Thymus (tissue), 11 donors: ENCODE data around the gene HTR3E. TPM values are rescaled to one million over a fixed set of nuclear protein-coding genes. Genes with fewer than 3 reads are reported as not detected.

Experiments
- DNase-seq, 9 donors: peaks; one replicate each; pipeline ENCODE4 v3.0.0-alpha.2; 2013; ENCODE audit warnings: low spot score in 9 of 9, low read depth in 6 of 9, missing footprints in 1 of 9
- H3K27ac ChIP-seq, 2 donors: one replicate each; pipeline ENCODE4 v1.5.1; 2013; ENCODE audit warnings: control low read depth in 1 of 2, low read depth in 1 of 2, low read length in 1 of 2, mild to moderate bottlenecking in 1 of 2, moderate library complexity in 1 of 2
- H3K27me3 ChIP-seq, 2 donors: one replicate each; pipeline ENCODE4 v1.5.1; 2013; ENCODE audit warnings: low read length in 1 of 2; ENCODE audit not compliant: control insufficient read depth in 2 of 2, insufficient read depth in 1 of 2
- H3K36me3 ChIP-seq, 2 donors: one replicate each; pipeline ENCODE4 v1.5.1; 2013; ENCODE audit warnings: low read length in 1 of 2, mild to moderate bottlenecking in 1 of 2, moderate library complexity in 1 of 2; ENCODE audit not compliant: control insufficient read depth in 2 of 2, insufficient read depth in 2 of 2
- H3K4me1 ChIP-seq, 2 donors: one replicate each; pipeline ENCODE4 v1.5.1; 2013; ENCODE audit warnings: low read length in 2 of 2; ENCODE audit not compliant: control insufficient read depth in 2 of 2, insufficient read depth in 2 of 2
- H3K4me3 ChIP-seq, 2 donors: one replicate each; pipeline ENCODE4 v1.5.1; 2013; ENCODE audit warnings: low read length in 2 of 2, control low read depth in 1 of 2, mild to moderate bottlenecking in 1 of 2
- H3K9me3 ChIP-seq, 2 donors: one replicate each; pipeline ENCODE4 v1.5.1; 2013; ENCODE audit warnings: low read length in 1 of 2, mild to moderate bottlenecking in 1 of 2; ENCODE audit not compliant: control insufficient read depth in 2 of 2, insufficient read depth in 1 of 2
- WGBS: extraction: QIAGEN DNeasy Blood & Tissue Kit; methylation state at CpG from one replicate; pipeline ENCODE4 v1.1.7; 2013; 5-methylcytosine and 5-hydroxymethylcytosine counted together
- polyA plus RNA-seq: library from polyadenylated mRNA; stranded (reverse); fragments of 200-250 nt; gene quantifications from one replicate; pipeline ENCODE4 v1.2.3, GENCODE V29; 2013
- total RNA-seq: library from RNA; stranded (reverse); fragments of 120-200 nt; gene quantifications from one replicate; pipeline ENCODE4 v1.2.4, GENCODE V29; 2013
- donor health status: healthy.

Gene HTR3E
- total and polyA plus RNA-seq, 2 donors, result 0.05 TPM; not detected in 1

- no peaks in the 10 kb centered on the region for H3K27me3 ChIP-seq
- H3K9me3 ChIP-seq, result no peaks in the 10 kb centered on the region
- no peak for DNase-seq
- no peaks in the 10 kb centered on the region for H3K36me3 ChIP-seq
- H3K27ac ChIP-seq, result no peak overlapping the region
- WGBS, result 80% methylated on average over 2 of the region's 2 CpGs
- peaks cover 3 to 4% of the 10 kb centered on the region in 2 donors for H3K4me1 ChIP-seq
- H3K4me3 ChIP-seq, result no peak overlapping the region
Observed at GRCh38 chr3:184129012-184129411, 32.1 kb downstream of the HTR3E start.

- Histone ChIP-seq H3K4me1 (peaks cover 16 to 21% of the 10 kb centered on the region in 2 donors), H3K4me3 (no peak overlapping the region), H3K27ac (no peak overlapping the region), H3K36me3 (peaks cover 0 to 2% of the 10 kb centered on the region in 2 donors), H3K9me3 (no peaks in the 10 kb centered on the region), H3K27me3 (no peaks in the 10 kb centered on the region)
- DNase-seq, result no peak
- 98% methylated on average over 4 of the region's 4 CpGs for WGBS
Observed at GRCh38 chr3:184132945-184133344, 36.1 kb downstream of the HTR3E start.

- H3K27ac ChIP-seq, result peak overlapping the region; percentile 88 to 96
- H3K4me3 ChIP-seq, result peak overlapping the region; percentile 89 to 99
- peaks cover 16 to 21% of the 10 kb centered on the region in 2 donors for H3K4me1 ChIP-seq
- WGBS, result 3% methylated on average over 37 of the region's 37 CpGs
- no peaks in the 10 kb centered on the region for H3K9me3 ChIP-seq
- H3K27me3 ChIP-seq, result no peaks in the 10 kb centered on the region
- peak in 4 of 9 donors; percentile 15 to 66 (median 29) for DNase-seq
- H3K36me3 ChIP-seq, result peaks cover 0 to 5% of the 10 kb centered on the region in 2 donors
Observed at GRCh38 chr3:184133840-184134745, 37.2 kb downstream of the HTR3E start.

- H3K9me3 ChIP-seq, result no peaks in the 10 kb centered on the region
- H3K4me3 ChIP-seq, result peak overlapping the region; percentile 89 to 99
Observed at GRCh38 chr3:184134746-184135148, 37.9 kb downstream of the HTR3E start.

GRCh38 chr3:184135149-184135910 is 38.5 kb downstream of the HTR3E start, which contains the start of gene EIF2B5:
Gene EIF2B5, plus strand, starts transcription at chr3:184135358. Its CDS starts 28 bp downstream, at chr3:184135386.
- Histone ChIP-seq H3K4me1 (peaks cover 16 to 21% of the 10 kb centered on the region in 2 donors), H3K4me3 (peak within 1 kb of the TSS; percentile 89 to 99), H3K9me3 (no peaks in the 10 kb centered on the region), H3K36me3 (peaks cover 3 to 14% of the 10 kb centered on the region in 2 donors), H3K27ac (peak within 1 kb of the TSS; percentile 88 to 96), H3K27me3 (no peaks in the 10 kb centered on the region)
- DNase-seq, result peak; percentile 74 to 95 (median 87)
- WGBS, result under 1% methylated on average over 56 of the region's 56 CpGs

More at GRCh38 chr3:184134746-184135148, 37.9 kb downstream of the HTR3E start:
- Histone ChIP-seq H3K27ac (peak overlapping the region; percentile 88 to 96), H3K36me3 (peaks cover 0 to 8% of the 10 kb centered on the region in 2 donors), H3K4me1 (peaks cover 16 to 21% of the 10 kb centered on the region in 2 donors), H3K27me3 (no peaks in the 10 kb centered on the region)
- under 1% methylated on average over 21 of the region's 21 CpGs for WGBS
- peak in 1 of 9 donors; percentile 53 for DNase-seq

GRCh38 chr3:184135911-184136260 is 39.0 kb downstream of the HTR3E start:
- 9% methylated on average over 9 of the region's 9 CpGs for WGBS
- Histone ChIP-seq H3K4me1 (peaks cover 16 to 21% of the 10 kb centered on the region in 2 donors), H3K27me3 (no peaks in the 10 kb centered on the region), H3K27ac (peak overlapping the region; percentile 88 to 96), H3K36me3 (peaks cover 6 to 19% of the 10 kb centered on the region in 2 donors), H3K9me3 (no peaks in the 10 kb centered on the region), H3K4me3 (peak overlapping the region; percentile 89 to 99)
- DNase-seq, result no peak

GRCh38 chr3:184140436-184140835 is 43.6 kb downstream of the HTR3E start:
- no peak for DNase-seq
- peaks cover 50 to 65% of the 10 kb centered on the region in 2 donors for H3K36me3 ChIP-seq
- peaks cover 13% of the 10 kb centered on the region in 2 donors for H3K4me1 ChIP-seq
- 96% methylated on average over 10 of the region's 10 CpGs for WGBS
- H3K27me3 ChIP-seq, result no peaks in the 10 kb centered on the region
- no peak overlapping the region for H3K27ac ChIP-seq
- H3K4me3 ChIP-seq, result no peak overlapping the region
- no peaks in the 10 kb centered on the region for H3K9me3 ChIP-seq

GRCh38 chr3:184142199-184142598 is 45.3 kb downstream of the HTR3E start:
- peaks cover under 1 to 2% of the 10 kb centered on the region in 2 donors for H3K4me1 ChIP-seq
- H3K27ac ChIP-seq, result no peak overlapping the region
- DNase-seq, result no peak
- peaks cover 53 to 74% of the 10 kb centered on the region in 2 donors for H3K36me3 ChIP-seq
- no peak overlapping the region for H3K4me3 ChIP-seq
- WGBS, result 97% methylated on average over 7 of the region's 7 CpGs
- H3K9me3 ChIP-seq, result no peaks in the 10 kb centered on the region
- no peaks in the 10 kb centered on the region for H3K27me3 ChIP-seq
